ENCODE data around the gene ZNHIT2. TPM values are rescaled to one million over a fixed set of nuclear protein-coding genes. Genes with fewer than 3 reads are reported as not detected.
"Not testable (repeated sequence)": the region's sequence is repeated elsewhere in the genome, so short reads cannot be mapped to it uniquely, and the experiment has no call there.

Gene ZNHIT2
- total and polyA plus RNA-seq, 10 of the 15 experiments (the other 5 are each of a cell fraction or from before 2014, with no cell fraction given), result 0.24 to 20.4 (median 15.5) TPM; not detected in 1

- FAIRE-seq; H3K27me3 ChIP-seq (replicated peaks in 1 of 2; ENCODE audit: control insufficient read depth in 2 of 2, insufficient read depth in 2 of 2, low read length in 1 of 2); H3K9ac ChIP-seq (ENCODE audit: control insufficient read depth, insufficient read depth, low read length); DNase-seq (ENCODE audit: low read depth, low spot score); in situ Hi-C loops (cut with MboI); H3K9me3 ChIP-seq (replicated peaks; ENCODE audit: control insufficient read depth, insufficient read depth, low read length); BruUV-seq (replicated peaks); H4K20me1 ChIP-seq (ENCODE audit: control insufficient read depth, insufficient read depth); H3K27ac ChIP-seq (ENCODE audit: control insufficient read depth, insufficient read depth); ATAC-seq; H3K4me3 ChIP-seq; H2AFZ ChIP-seq (ENCODE audit: control insufficient read depth, low read depth, low read length): not testable (repeated sequence)
- intact Hi-C loops (cut with micrococcal nuclease; ENCODE audit: unreplicated experiment), result loop anchor here (10.0 kb wide), 2 partner anchors 216 to 344 kb away; partner anchors contain the start of genes DPF2 and SF1
- CTCF ChIA-PET, result interaction anchor here (0.5 to 3.5 kb wide), 13 partner anchors 9 to 272 kb away, joined by 3 to 37 read pairs (median 11); partner anchors contain the start of genes ARL2 and CAPN1
- H3K36me3 ChIP-seq (ENCODE audit: control insufficient read depth in 2 of 2, insufficient read depth in 2 of 2, low read length in 1 of 2), result peaks cover 9 to 21% of the 10 kb centered on the region in 2 experiments
- peaks cover 56% of the 10 kb centered on the region for H3K79me2 ChIP-seq (ENCODE audit: control insufficient read depth, insufficient read depth, low read length)
- TF ChIP-seq POLR2A (IDR thresholded peaks at IDR 0.05; ENCODE audit: low read depth, low read length), result peak; percentile 25; the same call in 1 of the 2 replicates
- peaks cover 25% of the 10 kb centered on the region for H3K4me1 ChIP-seq (ENCODE audit: control insufficient read depth, insufficient read depth, low read length)
- RAD21 ChIA-PET (ENCODE audit: unreplicated experiment), result interaction anchor here (0.7 to 2.3 kb wide), 5 partner anchors 43 to 430 kb away, joined by 3 to 12 read pairs (median 3); no protein-coding TSS in a partner anchor
- SMC1A ChIA-PET (ENCODE audit: uncharacterized antibody, unreplicated experiment), result interaction anchor here (0.8 to 3.5 kb wide), 7 partner anchors 16 to 271 kb away, joined by 3 to 13 read pairs (median 3); partner anchors contain the start of gene SYVN1
- 54% methylated on average over 18 of the region's 18 CpGs for WGBS (ENCODE audit: insufficient coverage, insufficient replicate concordance, low lambda C conversion rate, missing lambda C conversion rate)
- POLR2A ChIA-PET, result interaction anchor here (0.6 kb wide), 1 partner anchor 681 kb away, joined by 3 read pairs; no protein-coding TSS in a partner anchor
- H3K4me2 ChIP-seq (ENCODE audit: control insufficient read depth, insufficient read depth), result peak overlapping the region; percentile 40; the same call in 1 of the 2 replicates
These were observed 1.6 kb upstream of the ZNHIT2 start for GRCh38 chr11:65118891-65119669.

- Histone ChIP-seq H3K4me3 (no peak overlapping the region), H3K4me2 (ENCODE audit: control insufficient read depth, insufficient read depth) (no peak overlapping the region), H3K27me3 (replicated peaks in 1 of 2; ENCODE audit: control insufficient read depth in 2 of 2, insufficient read depth in 2 of 2, low read length in 1 of 2) (no peaks in the 10 kb centered on the region), H3K27ac (ENCODE audit: control insufficient read depth, insufficient read depth) (no peak overlapping the region), H3K9me3 (replicated peaks; ENCODE audit: control insufficient read depth, insufficient read depth, low read length) (no peaks in the 10 kb centered on the region), H3K9ac (ENCODE audit: control insufficient read depth, insufficient read depth, low read length) (no peak overlapping the region), H2AFZ (ENCODE audit: control insufficient read depth, low read depth, low read length) (no peak overlapping the region), H3K79me2 (ENCODE audit: control insufficient read depth, insufficient read depth, low read length) (peaks cover 52% of the 10 kb centered on the region), H4K20me1 (ENCODE audit: control insufficient read depth, insufficient read depth) (no peaks in the 10 kb centered on the region; the same call in 1 of the 2 replicates), H3K36me3 (ENCODE audit: control insufficient read depth in 2 of 2, insufficient read depth in 2 of 2, low read length in 1 of 2) (peaks cover 9 to 19% of the 10 kb centered on the region in 2 experiments), H3K4me1 (ENCODE audit: control insufficient read depth, insufficient read depth, low read length) (peaks cover 27% of the 10 kb centered on the region)
- FAIRE-seq (no peak), ATAC-seq (no peak), DNase-seq (ENCODE audit: low read depth, low spot score) (no peak)
- ChIA-PET CTCF (interaction anchor here (0.5 to 3.5 kb wide), 18 partner anchors 8 to 340 kb away, joined by 3 to 37 read pairs (median 4); partner anchors contain the start of genes ARL2, CAPN1 and SF1), POLR2A (interaction anchor here (0.5 to 1.5 kb wide), 3 partner anchors 17 to 415 kb away, joined by 3 to 7 read pairs (median 7); partner anchors contain the start of genes CAPN1 and SYVN1), RAD21 (ENCODE audit: unreplicated experiment) (interaction anchor here (0.6 to 2.3 kb wide), 6 partner anchors 11 to 270 kb away, joined by 3 to 12 read pairs (median 5); partner anchors contain the start of gene ARL2), SMC1A (ENCODE audit: uncharacterized antibody, unreplicated experiment) (interaction anchor here (0.8 to 2.8 kb wide), 8 partner anchors 19 to 270 kb away, joined by 3 to 11 read pairs (median 4); partner anchors contain the start of gene ARL2)
- no TSS peak for BruUV-seq (replicated peaks)
- 80% methylated on average over 18 of the region's 18 CpGs for WGBS (ENCODE audit: insufficient coverage, insufficient replicate concordance, low lambda C conversion rate, missing lambda C conversion rate)
- in situ Hi-C loops (cut with MboI), result no loop called here
- no peak for TF ChIP-seq MEF2A (IDR thresholded peaks at IDR 0.05; ENCODE audit: insufficient read depth, low read depth, low read length)
- intact Hi-C loops (cut with micrococcal nuclease; ENCODE audit: unreplicated experiment), result loop anchor here (10.0 kb wide), 2 partner anchors 217 to 343 kb away; partner anchors contain the start of genes DPF2 and SF1
These were observed 766 bp upstream of the ZNHIT2 start for GRCh38 chr11:65118097-65118837.

Data from GM12878 (cell line).